Measurements from ENCODE around the gene CPNE8.

DNA sequence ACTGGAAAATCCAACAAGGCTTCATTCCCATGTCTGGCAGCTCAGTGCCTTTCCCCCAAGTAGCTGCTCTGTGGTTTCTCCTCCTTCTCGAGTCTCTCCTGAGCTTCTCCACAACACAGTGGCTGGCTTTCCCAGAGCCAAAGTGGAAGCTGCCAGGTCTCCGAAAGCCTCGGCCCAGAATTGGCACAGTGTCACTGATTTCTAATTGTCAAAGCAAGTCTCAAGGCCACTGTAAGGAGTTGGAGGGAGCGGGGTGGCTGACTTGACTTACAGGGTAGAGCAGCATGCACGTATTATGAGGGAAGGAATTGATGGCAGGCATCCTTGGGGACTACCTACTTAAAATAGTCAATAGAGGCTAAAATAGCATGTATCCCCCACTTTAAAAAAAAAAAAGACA, 6.7 kb upstream of the CPNE8 start:
- no peak for TF ChIP-seq TAF1 (IDR thresholded peaks at IDR 0.05; ENCODE audit: borderline replicate concordance, insufficient read depth, low read length)
- TF ChIP-seq, protein P1, sequence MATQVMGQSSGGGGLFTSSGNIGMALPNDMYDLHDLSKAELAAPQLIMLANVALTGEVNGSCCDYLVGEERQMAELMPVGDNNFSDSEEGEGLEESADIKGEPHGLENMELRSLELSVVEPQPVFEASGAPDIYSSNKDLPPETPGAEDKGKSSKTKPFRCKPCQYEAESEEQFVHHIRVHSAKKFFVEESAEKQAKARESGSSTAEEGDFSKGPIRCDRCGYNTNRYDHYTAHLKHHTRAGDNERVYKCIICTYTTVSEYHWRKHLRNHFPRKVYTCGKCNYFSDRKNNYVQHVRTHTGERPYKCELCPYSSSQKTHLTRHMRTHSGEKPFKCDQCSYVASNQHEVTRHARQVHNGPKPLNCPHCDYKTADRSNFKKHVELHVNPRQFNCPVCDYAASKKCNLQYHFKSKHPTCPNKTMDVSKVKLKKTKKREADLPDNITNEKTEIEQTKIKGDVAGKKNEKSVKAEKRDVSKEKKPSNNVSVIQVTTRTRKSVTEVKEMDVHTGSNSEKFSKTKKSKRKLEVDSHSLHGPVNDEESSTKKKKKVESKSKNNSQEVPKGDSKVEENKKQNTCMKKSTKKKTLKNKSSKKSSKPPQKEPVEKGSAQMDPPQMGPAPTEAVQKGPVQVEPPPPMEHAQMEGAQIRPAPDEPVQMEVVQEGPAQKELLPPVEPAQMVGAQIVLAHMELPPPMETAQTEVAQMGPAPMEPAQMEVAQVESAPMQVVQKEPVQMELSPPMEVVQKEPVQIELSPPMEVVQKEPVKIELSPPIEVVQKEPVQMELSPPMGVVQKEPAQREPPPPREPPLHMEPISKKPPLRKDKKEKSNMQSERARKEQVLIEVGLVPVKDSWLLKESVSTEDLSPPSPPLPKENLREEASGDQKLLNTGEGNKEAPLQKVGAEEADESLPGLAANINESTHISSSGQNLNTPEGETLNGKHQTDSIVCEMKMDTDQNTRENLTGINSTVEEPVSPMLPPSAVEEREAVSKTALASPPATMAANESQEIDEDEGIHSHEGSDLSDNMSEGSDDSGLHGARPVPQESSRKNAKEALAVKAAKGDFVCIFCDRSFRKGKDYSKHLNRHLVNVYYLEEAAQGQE (IDR thresholded peaks at IDR 0.05; ENCODE audit: insufficient read depth in 1 of 2, low read depth in 2 of 2, low read length in 2 of 2): no peak

All from PFSK-1 (cell line).